ENCODE measurements around the gene MYLK. TPM values are rescaled to one million over a fixed set of nuclear protein-coding genes. Genes with fewer than 3 reads are reported as not detected.

Gene MYLK
- total and polyA plus RNA-seq, 8 donors: 35.1 to 916 (median 340) TPM

DNA sequence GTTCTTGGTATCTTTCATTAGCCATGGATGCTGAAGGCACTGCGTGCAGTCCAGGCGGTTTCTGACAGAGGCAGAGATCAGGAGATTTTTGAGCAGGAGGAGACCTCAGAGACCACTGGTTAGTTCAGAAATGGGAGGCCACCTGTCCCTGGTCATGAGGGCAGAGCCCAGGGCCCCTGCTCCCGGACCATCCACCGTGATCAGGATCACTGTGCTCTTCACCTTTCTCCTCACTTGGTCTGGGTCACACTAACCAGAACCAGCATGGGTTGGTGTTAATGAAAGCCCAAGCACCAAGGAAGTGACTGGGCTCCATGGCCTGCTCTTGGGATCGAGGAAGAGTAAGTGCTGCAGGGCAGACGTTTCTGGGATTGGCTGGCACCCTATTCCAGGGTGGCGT lies 257.3 kb downstream of the MYLK start:
- peaks cover 18 to 63% (median 53%) of the 10 kb centered on the region in 4 donors for H3K36me3 ChIP-seq
- TF ChIP-seq POLR2AphosphoS5 (IDR thresholded peaks at IDR 0.05) (no peak), POLR2A (IDR thresholded peaks at IDR 0.05) (no peak), EP300 (IDR thresholded peaks at IDR 0.05) (no peak), CTCF (IDR thresholded peaks at IDR 0.05) (no peak)
- H3K27me3 ChIP-seq: no peaks in the 10 kb centered on the region
- 80 to 97% (median 91%) methylated on average over 5 to 7 of the region's 7 CpGs for WGBS, 5 donors
- H3K4me1 ChIP-seq: peaks cover 0 to 44% (median 24%) of the 10 kb centered on the region in 4 donors
- intact Hi-C loops (cut with DNase I; ENCODE audit: low total_unique reads): no loop called here
- DNase-seq: no peak
- H3K9me3 ChIP-seq: no peaks in the 10 kb centered on the region
- H3K27ac ChIP-seq: peak overlapping the region in 1 of 5 donors; percentile 55
- H3K4me3 ChIP-seq: no peak overlapping the region

GRCh38 chr3:123624302-123624701 lies 259.8 kb downstream of the MYLK start:
- intact Hi-C loops (cut with DNase I; ENCODE audit: low total_unique reads): no loop called here
- H3K27ac ChIP-seq: peak overlapping the region in 2 of 5 donors; percentile 14 to 86
- H3K36me3 ChIP-seq: peaks cover 18 to 55% (median 41%) of the 10 kb centered on the region in 4 donors
- H3K9me3 ChIP-seq: no peaks in the 10 kb centered on the region
- TF ChIP-seq POLR2A (IDR thresholded peaks at IDR 0.05): no peak
- no peak for TF ChIP-seq EP300 (IDR thresholded peaks at IDR 0.05)
- no peak for TF ChIP-seq CTCF (IDR thresholded peaks at IDR 0.05)
- no peak for TF ChIP-seq POLR2AphosphoS5 (IDR thresholded peaks at IDR 0.05)
- H3K4me3 ChIP-seq: no peak overlapping the region
- no peaks in the 10 kb centered on the region for H3K27me3 ChIP-seq
- peaks cover 4 to 46% (median 22%) of the 10 kb centered on the region in 4 donors for H3K4me1 ChIP-seq
- DNase-seq: no peak
- WGBS, 5 donors: 85 to 92% (median 88%) methylated on average over 1 of the region's 1 CpG

GRCh38 chr3:123623346-123623880 lies 260.7 kb downstream of the MYLK start:
- Histone ChIP-seq H3K36me3 (peaks cover 9 to 47% (median 38%) of the 10 kb centered on the region in 4 donors), H3K9me3 (no peaks in the 10 kb centered on the region), H3K27me3 (no peaks in the 10 kb centered on the region), H3K4me1 (peaks cover 9 to 45% (median 22%) of the 10 kb centered on the region in 4 donors), H3K27ac (peak overlapping the region in 2 of 5 donors; percentile 85 to 86), H3K4me3 (no peak overlapping the region)
- intact Hi-C loops (cut with DNase I; ENCODE audit: low total_unique reads): no loop called here
- 76 to 90% (median 84%) methylated on average over 5 of the region's 5 CpGs for WGBS, 5 donors
- DNase-seq: no peak
- TF ChIP-seq EP300 (IDR thresholded peaks at IDR 0.05): no peak
- no peak for TF ChIP-seq CTCF (IDR thresholded peaks at IDR 0.05)
- TF ChIP-seq POLR2AphosphoS5 (IDR thresholded peaks at IDR 0.05): no peak
- TF ChIP-seq POLR2A (IDR thresholded peaks at IDR 0.05): no peak

GRCh38 chr3:123622766-123623165 lies 261.4 kb downstream of the MYLK start:
- Histone ChIP-seq H3K4me3 (no peak overlapping the region), H3K27me3 (no peaks in the 10 kb centered on the region), H3K9me3 (no peaks in the 10 kb centered on the region), H3K4me1 (peaks cover 14 to 45% (median 24%) of the 10 kb centered on the region in 4 donors), H3K36me3 (peaks cover 5 to 52% (median 35%) of the 10 kb centered on the region in 4 donors), H3K27ac (peak overlapping the region in 2 of 5 donors; percentile 85 to 86)
- intact Hi-C loops (cut with DNase I; ENCODE audit: low total_unique reads): no loop called here
- no peak for DNase-seq
- WGBS, 5 donors: 75 to 96% (median 91%) methylated on average over 2 of the region's 2 CpGs
- TF ChIP-seq POLR2A (IDR thresholded peaks at IDR 0.05): no peak
- TF ChIP-seq EP300 (IDR thresholded peaks at IDR 0.05): no peak
- TF ChIP-seq CTCF (IDR thresholded peaks at IDR 0.05): no peak
- TF ChIP-seq POLR2AphosphoS5 (IDR thresholded peaks at IDR 0.05): no peak

All from stomach (tissue), 9 donors.